Spleen (tissue), 11 donors: Measurements from ENCODE around the gene LMLN. TPM values are rescaled to one million over a fixed set of nuclear protein-coding genes. Genes with fewer than 3 reads are reported as not detected.

Experiments
- DNase-seq: peaks from one replicate; pipeline ENCODE4 v3.0.0-alpha.2; 2020
- H3K27ac ChIP-seq, 8 donors: fragments of 200-600 bp; sonication (generic) in 7 of 8; 1 replicate in 4 of 8; 2 replicates in 4 of 8; pipeline versions ENCODE4 v1.5.0 to v1.8.0; 2016 to 2021; ENCODE audit warnings: inconsistent platforms in 4 of 8, mild to moderate bottlenecking in 4 of 8, moderate library complexity in 1 of 8
- H3K27me3 ChIP-seq, 7 donors: fragments of 200-600 bp; sonication (generic) in 6 of 7; replicated peaks in 1 of 7; 1 replicate in 4 of 7; 2 replicates in 3 of 7; pipeline versions ENCODE4 v1.5.0 to v1.8.0; 2016 to 2021; ENCODE audit warnings: inconsistent platforms in 3 of 7, mild to moderate bottlenecking in 1 of 7
- H3K36me3 ChIP-seq, 6 donors: fragments of 200-600 bp; sonication (generic) in 5 of 6; 1 replicate in 4 of 6; 2 replicates in 2 of 6; pipeline versions ENCODE4 v1.5.0 to v1.8.0; 2016 to 2021; ENCODE audit warnings: inconsistent platforms in 2 of 6
- H3K4me1 ChIP-seq, 6 donors: fragments of 200-600 bp; sonication (generic) in 5 of 6; 1 replicate in 3 of 6; 2 replicates in 3 of 6; pipeline versions ENCODE4 v1.5.0 to v1.8.0; 2016 to 2021; ENCODE audit warnings: inconsistent platforms in 3 of 6
- H3K4me3 ChIP-seq, 8 donors: fragments of 200-600 bp; sonication (generic) in 7 of 8; 1 replicate in 4 of 8; 2 replicates in 4 of 8; pipeline versions ENCODE4 v1.5.0 to v1.8.0; 2016 to 2021; ENCODE audit warnings: inconsistent platforms in 4 of 8, mild to moderate bottlenecking in 4 of 8, moderate library complexity in 2 of 8
- H3K9me3 ChIP-seq, 8 donors: fragments of 200-600 bp; sonication (generic) in 7 of 8; 1 replicate in 4 of 8; 2 replicates in 4 of 8; pipeline versions ENCODE4 v1.5.0 to v1.8.0; 2016 to 2021; ENCODE audit warnings: inconsistent platforms in 4 of 8
- CTCF ChIP-seq, 11 experiments: fragments of 200-600 bp in 7 of 11; fragments of 450-650 bp in 4 of 11; sonication (generic) in 4 of 11; IDR thresholded peaks in 8 of 11; conservative IDR thresholded peaks in 3 of 11; 1 replicate in 7 of 11; 2 replicates in 4 of 11; pipeline versions ENCODE4 v1.4.0 to v1.8.0; 2016 to 2021; ENCODE audit warnings: antibody characterized with exemption in 11 of 11, inconsistent platforms in 4 of 11, mild to moderate bottlenecking in 1 of 11
- POLR2A ChIP-seq, 3 donors: fragments of 450-650 bp; IDR thresholded peaks; one replicate each; pipeline ENCODE4 v1.5.1; 2017; ENCODE audit warnings: antibody characterized with exemption in 3 of 3, mild to moderate bottlenecking in 1 of 3
- POLR2AphosphoS5 ChIP-seq, 3 donors: sonication (generic); formaldehyde crosslinking; IDR thresholded peaks; one replicate each; pipeline ENCODE4 v1.5.1; 2017; ENCODE audit warnings: antibody characterized with exemption in 3 of 3
- WGBS, 5 donors: extraction: QIAGEN DNeasy Blood & Tissue Kit in 3 of 5; methylation state at CpG; one replicate each; pipeline versions ENCODE4 v1.1.5 to v1.1.7; 2013 to 2018; 5-methylcytosine and 5-hydroxymethylcytosine counted together
- intact Hi-C: fragments of 100-400 bp; cut with DNase I; formaldehyde crosslinking; loops from one replicate; pipeline ENCODE4 v1.15.0; 2023; ENCODE audit warnings: low total_unique reads
- polyA plus RNA-seq, 3 donors: library from polyadenylated mRNA; stranded (reverse); fragments of 200-250 nt; gene quantifications; one replicate each; pipeline ENCODE4 v1.2.1, GENCODE V29; 2013
- total RNA-seq, 7 donors: library from RNA; depleted of rRNA in 3 of 7; stranded (reverse); fragments of >200 nt in 3 of 7; fragmentation: NEBNext Ultra II Directional in 4 of 7; extraction: Animal tissue kit (Norgen Biotek cat#: 25700) in 4 of 7; gene quantifications; one replicate each; pipeline versions ENCODE4 v1.1.0 to v1.2.1, GENCODE V29; 2016 to 2021
- donor health status: healthy with polysubstance abuse.
- donor health status: DM: no; HTN: no; CAD: no; lungs with moderate emphysema.
- donor health status: DM: no; HTN: no; CAD: no.
- donor health status: Bipolar disorder and iron deficiency.
- donor health status: healthy.
- donor health status: DM: no; HTN: no; CAD: no.
- donor health status: DM: yes; HTN: yes; CAD: no.

The LMLN gene
- total and polyA plus RNA-seq, 10 donors: 0.52 to 5.9 (median 3.2) TPM

GRCh38 chr3:197974016-197974415 is 14.0 kb downstream of the LMLN start:
- TF ChIP-seq POLR2A (IDR thresholded peaks at IDR 0.05) (no peak), CTCF (IDR thresholded peaks at IDR 0.05 in 8 of 11, conservative IDR thresholded peaks at IDR 0.05 in 3 of 11) (no peak), POLR2AphosphoS5 (IDR thresholded peaks at IDR 0.05) (no peak)
- Histone ChIP-seq H3K4me1 (no peaks in the 10 kb centered on the region), H3K36me3 (peaks cover 0 to 18% (median 6%) of the 10 kb centered on the region in 6 donors), H3K9me3 (peaks cover 0 to 14% (median 7%) of the 10 kb centered on the region in 8 donors), H3K27ac (no peak overlapping the region), H3K4me3 (no peak overlapping the region), H3K27me3 (no peaks in the 10 kb centered on the region)
- WGBS, 5 donors: 67 to 82% (median 73%) methylated on average over 1 of the region's 1 CpG
- no peak for DNase-seq
- intact Hi-C loops: no loop called here

GRCh38 chr3:197975311-197975710 is 15.3 kb downstream of the LMLN start:
- Histone ChIP-seq H3K4me3 (no peak overlapping the region), H3K9me3 (peaks cover 0 to 14% (median 7%) of the 10 kb centered on the region in 8 donors), H3K27me3 (no peaks in the 10 kb centered on the region), H3K4me1 (no peaks in the 10 kb centered on the region), H3K27ac (no peak overlapping the region), H3K36me3 (peaks cover 0 to 18% (median 6%) of the 10 kb centered on the region in 6 donors)
- 97 to 98% (median 98%) methylated on average over 8 of the region's 8 CpGs for WGBS, 5 donors
- DNase-seq: no peak
- TF ChIP-seq POLR2AphosphoS5 (IDR thresholded peaks at IDR 0.05): no peak
- TF ChIP-seq CTCF (IDR thresholded peaks at IDR 0.05 in 8 of 11, conservative IDR thresholded peaks at IDR 0.05 in 3 of 11): no peak
- intact Hi-C loops: no loop called here

- WGBS, 5 donors: 94 to 98% (median 95%) methylated on average over 1 of the region's 1 CpG
- DNase-seq: no peak
- no peaks in the 10 kb centered on the region for H3K4me1 ChIP-seq
- no peak overlapping the region for H3K4me3 ChIP-seq
- no peaks in the 10 kb centered on the region for H3K27me3 ChIP-seq
- intact Hi-C loops: no loop called here
- TF ChIP-seq POLR2A (IDR thresholded peaks at IDR 0.05): no peak
- no peak for TF ChIP-seq CTCF (IDR thresholded peaks at IDR 0.05 in 8 of 11, conservative IDR thresholded peaks at IDR 0.05 in 3 of 11)
- TF ChIP-seq POLR2AphosphoS5 (IDR thresholded peaks at IDR 0.05): no peak
- peaks cover 0 to 27% (median 0%) of the 10 kb centered on the region in 6 donors for H3K36me3 ChIP-seq
- no peak overlapping the region for H3K27ac ChIP-seq
- H3K9me3 ChIP-seq: no peaks in the 10 kb centered on the region
Measured at GRCh38 chr3:197983076-197983475, 23.1 kb downstream of the LMLN start.

- WGBS, 5 donors: 72 to 77% (median 75%) methylated on average over 4 of the region's 4 CpGs
- Histone ChIP-seq H3K27me3 (no peaks in the 10 kb centered on the region), H3K9me3 (no peaks in the 10 kb centered on the region), H3K4me3 (no peak overlapping the region), H3K36me3 (peaks cover 0 to 20% (median 0%) of the 10 kb centered on the region in 6 donors), H3K27ac (no peak overlapping the region), H3K4me1 (peaks cover 0 to 8% (median 0%) of the 10 kb centered on the region in 6 donors)
- intact Hi-C loops: no loop called here
- TF ChIP-seq POLR2AphosphoS5 (IDR thresholded peaks at IDR 0.05) (no peak), CTCF (IDR thresholded peaks at IDR 0.05 in 8 of 11, conservative IDR thresholded peaks at IDR 0.05 in 3 of 11) (no peak), POLR2A (IDR thresholded peaks at IDR 0.05) (no peak)
- DNase-seq: no peak
Measured at GRCh38 chr3:197989651-197990050, 29.6 kb downstream of the LMLN start.
